Head of caudate nucleus (tissue), 42 donors: Measurements from ENCODE around the gene NDUFV3.

Experiments used
- DNase-seq, 42 donors: peaks; one replicate each; pipeline versions ENCODE4 v3.0.0 to v3.0.0-alpha.2; 2020 to 2021; ENCODE audit warnings: mixed read lengths in 7 of 42
- intact Hi-C: fragments of 100-400 bp; cut with DNase I; formaldehyde crosslinking; loops from one replicate; pipeline ENCODE4 v1.15.0; 2022

Gene NDUFV3

GRCh38 chr21:42854246-42855010, 38.7 kb upstream of the NDUFV3 start:
- DNase-seq: no peak
- intact Hi-C loops: no loop called here

- intact Hi-C loops: no loop called here
Observed at GRCh38 chr21:42855171-42855936, 37.8 kb upstream of the NDUFV3 start.

GRCh38 chr21:42855937-42856335, 37.2 kb upstream of the NDUFV3 start:
- intact Hi-C loops: no loop called here
- DNase-seq: no peak

More at GRCh38 chr21:42855171-42855936, 37.8 kb upstream of the NDUFV3 start:
- no peak for DNase-seq

- no peak for DNase-seq
Observed at GRCh38 chr21:42857216-42857615, 35.9 kb upstream of the NDUFV3 start.

GRCh38 chr21:42858185-42858847, 34.8 kb upstream of the NDUFV3 start:
- intact Hi-C loops: no loop called here
- DNase-seq: no peak

More at GRCh38 chr21:42857216-42857615, 35.9 kb upstream of the NDUFV3 start:
- intact Hi-C loops: no loop called here

GRCh38 chr21:42858957-42859890, 33.9 kb upstream of the NDUFV3 start:
- intact Hi-C loops: no loop called here
- no peak for DNase-seq

GRCh38 chr21:42859891-42860230, 33.2 kb upstream of the NDUFV3 start:
- intact Hi-C loops: no loop called here
- no peak for DNase-seq

- intact Hi-C loops: no loop called here
- DNase-seq: no peak
Observed at GRCh38 chr21:42860345-42860744, 32.8 kb upstream of the NDUFV3 start.

- intact Hi-C loops: no loop called here
- DNase-seq: no peak
Observed at GRCh38 chr21:42861311-42861847, 31.7 kb upstream of the NDUFV3 start.

GRCh38 chr21:42861848-42862400, 31.2 kb upstream of the NDUFV3 start:
- peak in 3 of 42 donors; percentile 37 to 47 (median 38) for DNase-seq

GRCh38 chr21:42862774-42863503, 30.2 kb upstream of the NDUFV3 start:
- no peak for DNase-seq
- intact Hi-C loops: no loop called here

More at GRCh38 chr21:42861848-42862400, 31.2 kb upstream of the NDUFV3 start:
- intact Hi-C loops: no loop called here

GRCh38 chr21:42863504-42863870, 29.6 kb upstream of the NDUFV3 start:
- intact Hi-C loops: no loop called here
- no peak for DNase-seq

GRCh38 chr21:42864286-42864685, 28.8 kb upstream of the NDUFV3 start:
- intact Hi-C loops: no loop called here
- peak in 1 of 42 donors; percentile 16 for DNase-seq

GRCh38 chr21:42864815-42865775, 28.0 kb upstream of the NDUFV3 start:
- intact Hi-C loops: no loop called here
- peak in 38 of 42 donors; percentile 24 to 71 (median 45) for DNase-seq

GRCh38 chr21:42865776-42866160, 27.3 kb upstream of the NDUFV3 start:
- DNase-seq: peak in 26 of 42 donors; percentile 12 to 72 (median 44)

GRCh38 chr21:42868196-42868595, 24.9 kb upstream of the NDUFV3 start:
- intact Hi-C loops: no loop called here
- no peak for DNase-seq

More at GRCh38 chr21:42865776-42866160, 27.3 kb upstream of the NDUFV3 start:
- intact Hi-C loops: no loop called here
